Measurements from ENCODE around the gene CRNKL1. TPM values are rescaled to one million over a fixed set of nuclear protein-coding genes. Genes with fewer than 3 reads are reported as not detected.

The CRNKL1 gene
- total and polyA plus RNA-seq, 7 donors = 20.1 to 30.6 (median 23.2) TPM

DNA sequence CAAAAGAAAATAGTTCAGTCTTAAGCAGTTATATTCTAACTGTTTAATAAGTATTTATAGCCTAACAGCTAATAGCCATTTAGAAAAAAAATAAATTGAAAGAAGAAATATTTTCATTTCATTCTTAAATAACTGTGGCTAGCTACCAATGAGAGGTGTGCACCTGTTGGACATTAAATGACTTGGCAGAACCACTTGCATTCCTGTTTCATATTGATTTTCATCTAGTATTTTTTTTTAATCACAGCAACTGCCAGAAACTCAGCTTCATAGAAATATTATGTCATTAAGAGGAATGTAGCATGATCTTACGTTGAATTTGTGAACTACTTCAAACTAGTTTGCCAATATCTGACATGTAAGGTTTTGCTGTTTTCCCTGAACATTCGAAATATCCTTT lies 25.0 kb downstream of the CRNKL1 start:
- peaks cover 26% of the 10 kb centered on the region for H3K4me1 ChIP-seq
- ATAC-seq (no peak), DNase-seq (no peak)
- H3K27me3 ChIP-seq (ENCODE audit: insufficient read depth in 3 of 3, low read length in 2 of 3) = no peaks in the 10 kb centered on the region
- no peak overlapping the region for H3K4me3 ChIP-seq
- H3K36me3 ChIP-seq (ENCODE audit: insufficient read depth in 1 of 2, low read depth in 1 of 2) = peaks cover 3 to 81% of the 10 kb centered on the region in 2 donors
- H3K9me3 ChIP-seq = no peaks in the 10 kb centered on the region
- no peak overlapping the region for H3K27ac ChIP-seq
- TF ChIP-seq, protein P1, sequence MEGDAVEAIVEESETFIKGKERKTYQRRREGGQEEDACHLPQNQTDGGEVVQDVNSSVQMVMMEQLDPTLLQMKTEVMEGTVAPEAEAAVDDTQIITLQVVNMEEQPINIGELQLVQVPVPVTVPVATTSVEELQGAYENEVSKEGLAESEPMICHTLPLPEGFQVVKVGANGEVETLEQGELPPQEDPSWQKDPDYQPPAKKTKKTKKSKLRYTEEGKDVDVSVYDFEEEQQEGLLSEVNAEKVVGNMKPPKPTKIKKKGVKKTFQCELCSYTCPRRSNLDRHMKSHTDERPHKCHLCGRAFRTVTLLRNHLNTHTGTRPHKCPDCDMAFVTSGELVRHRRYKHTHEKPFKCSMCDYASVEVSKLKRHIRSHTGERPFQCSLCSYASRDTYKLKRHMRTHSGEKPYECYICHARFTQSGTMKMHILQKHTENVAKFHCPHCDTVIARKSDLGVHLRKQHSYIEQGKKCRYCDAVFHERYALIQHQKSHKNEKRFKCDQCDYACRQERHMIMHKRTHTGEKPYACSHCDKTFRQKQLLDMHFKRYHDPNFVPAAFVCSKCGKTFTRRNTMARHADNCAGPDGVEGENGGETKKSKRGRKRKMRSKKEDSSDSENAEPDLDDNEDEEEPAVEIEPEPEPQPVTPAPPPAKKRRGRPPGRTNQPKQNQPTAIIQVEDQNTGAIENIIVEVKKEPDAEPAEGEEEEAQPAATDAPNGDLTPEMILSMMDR (IDR thresholded peaks at IDR 0.05) = no peak
- intact Hi-C loops (cut with DNase I) = no loop called here
- 54 to 62% (median 57%) methylated on average over 2 of the region's 2 CpGs for WGBS, 3 donors

DNA sequence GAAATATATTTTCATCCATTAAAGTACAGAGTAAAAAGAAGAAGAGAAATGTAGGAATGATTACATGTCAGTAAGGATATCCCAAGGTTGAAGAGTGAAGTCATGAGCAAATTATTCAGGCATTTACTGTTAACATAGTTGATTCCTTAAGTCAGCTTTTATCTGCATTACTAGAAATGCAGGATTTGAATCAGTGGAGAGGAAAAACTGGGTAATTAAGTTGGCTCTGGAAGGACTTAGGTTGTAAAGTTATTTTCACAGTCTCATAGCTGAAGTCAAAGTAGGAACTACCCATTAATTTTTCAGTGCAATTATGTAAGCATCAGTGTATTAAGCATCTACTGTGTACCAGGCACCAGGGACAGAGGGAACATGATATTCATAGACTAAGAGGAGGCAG lies 27.3 kb downstream of the CRNKL1 start:
- intact Hi-C loops (cut with DNase I) = no loop called here
- H3K4me3 ChIP-seq = no peak overlapping the region
- H3K9me3 ChIP-seq = no peaks in the 10 kb centered on the region
- TF ChIP-seq, protein P1 (IDR thresholded peaks at IDR 0.05) = no peak
- ATAC-seq = no peak
- no peak overlapping the region for H3K27ac ChIP-seq
- peaks cover 45% of the 10 kb centered on the region for H3K4me1 ChIP-seq
- H3K36me3 ChIP-seq (ENCODE audit: insufficient read depth in 1 of 2, low read depth in 1 of 2) = peaks cover 3 to 66% of the 10 kb centered on the region in 2 donors
- no peak for DNase-seq
- H3K27me3 ChIP-seq (ENCODE audit: insufficient read depth in 3 of 3, low read length in 2 of 3) = no peaks in the 10 kb centered on the region

DNA sequence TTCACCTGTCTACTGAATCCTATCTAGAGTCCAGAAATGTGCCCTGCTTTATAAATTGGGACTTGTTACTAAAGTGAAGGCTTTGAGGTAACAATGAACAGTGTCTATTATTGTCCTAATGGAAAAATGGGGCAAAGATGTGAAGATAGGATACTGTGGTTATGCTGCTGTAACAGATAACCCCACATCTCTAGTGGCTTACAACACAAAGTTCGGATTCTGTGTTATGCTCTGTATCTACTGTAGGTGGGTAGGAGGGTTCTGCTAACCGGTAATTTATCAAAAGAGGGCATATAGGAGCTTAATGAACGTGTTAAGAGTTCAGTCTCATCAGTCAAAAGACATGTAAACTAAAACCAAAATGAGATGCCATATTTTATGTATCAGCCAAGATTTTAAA lies 28.9 kb downstream of the CRNKL1 start:
- Histone ChIP-seq H3K27ac (no peak overlapping the region), H3K4me3 (no peak overlapping the region), H3K9me3 (no peaks in the 10 kb centered on the region), H3K36me3 (ENCODE audit: insufficient read depth in 1 of 2, low read depth in 1 of 2) (peaks cover 9 to 65% of the 10 kb centered on the region in 2 donors), H3K4me1 (peaks cover 60% of the 10 kb centered on the region), H3K27me3 (ENCODE audit: insufficient read depth in 3 of 3, low read length in 2 of 3) (no peaks in the 10 kb centered on the region)
- DNase-seq (no peak), ATAC-seq (no peak)
- TF ChIP-seq, protein P1 (IDR thresholded peaks at IDR 0.05) = no peak
- 92 to 97% (median 96%) methylated on average over 3 of the region's 3 CpGs for WGBS, 3 donors
- intact Hi-C loops (cut with DNase I) = no loop called here

- TF ChIP-seq, protein P1 (IDR thresholded peaks at IDR 0.05) = no peak
- ATAC-seq (no peak), DNase-seq (no peak)
- intact Hi-C loops (cut with DNase I) = no loop called here
- Histone ChIP-seq H3K36me3 (ENCODE audit: insufficient read depth in 1 of 2, low read depth in 1 of 2) (peaks cover 10 to 56% of the 10 kb centered on the region in 2 donors), H3K4me1 (peaks cover 64% of the 10 kb centered on the region), H3K4me3 (no peak overlapping the region), H3K27ac (no peak overlapping the region), H3K9me3 (no peaks in the 10 kb centered on the region), H3K27me3 (ENCODE audit: insufficient read depth in 3 of 3, low read length in 2 of 3) (no peaks in the 10 kb centered on the region)
These were observed 29.8 kb downstream of the CRNKL1 start for GRCh38 chr20:20022498-20022897.

GRCh38 chr20:20021835-20022234 lies 30.4 kb downstream of the CRNKL1 start:
- WGBS, 3 donors = 67 to 78% (median 70%) methylated on average over 7 of the region's 7 CpGs
- ATAC-seq (no peak), DNase-seq (no peak)
- H3K9me3 ChIP-seq = no peaks in the 10 kb centered on the region
- no peak overlapping the region for H3K4me3 ChIP-seq
- H3K36me3 ChIP-seq (ENCODE audit: insufficient read depth in 1 of 2, low read depth in 1 of 2) = peaks cover 10 to 49% of the 10 kb centered on the region in 2 donors
- peaks cover 59% of the 10 kb centered on the region for H3K4me1 ChIP-seq
- no peaks in the 10 kb centered on the region for H3K27me3 ChIP-seq (ENCODE audit: insufficient read depth in 3 of 3, low read length in 2 of 3)
- TF ChIP-seq, protein P1 (IDR thresholded peaks at IDR 0.05) = no peak
- intact Hi-C loops (cut with DNase I) = no loop called here
- H3K27ac ChIP-seq = peak overlapping the region; percentile 24

All from psoas muscle (tissue), 8 donors.